SK-N-SH (cell line): ENCODE data around the gene TMEM209.

Experiments
- EP300 ChIP-seq, 2 experiments: IDR thresholded peaks; 2 replicates each; pipeline versions ENCODE4 v1.4.0 to v1.6.1; 2012; ENCODE audit warnings: borderline replicate concordance in 1 of 2, low read depth in 1 of 2, low read length in 1 of 2
- FOSL2 ChIP-seq: IDR thresholded peaks from 2 replicates; pipeline ENCODE4 v1.4.0; 2012; ENCODE audit warnings: low read depth, mild to moderate bottlenecking, moderate library complexity, borderline replicate concordance
- GATA2 ChIP-seq: sonication (generic); formaldehyde crosslinking; IDR thresholded peaks from 2 replicates; pipeline ENCODE4 v1.5.0; 2020; ENCODE audit warnings: mild to moderate bottlenecking, missing genetic modification reagents
- MAX ChIP-seq: IDR thresholded peaks from 2 replicates; pipeline ENCODE4 v1.4.0; 2012; ENCODE audit warnings: low read depth
- MXI1 ChIP-seq: IDR thresholded peaks from 2 replicates; pipeline ENCODE4 v1.6.1; 2012; ENCODE audit warnings: mild to moderate bottlenecking, low read depth, low read length, improper control_type of control experiment
- NFIC ChIP-seq: IDR thresholded peaks from 2 replicates; pipeline ENCODE4 v1.4.0; 2012; ENCODE audit warnings: borderline replicate concordance
- SIN3A ChIP-seq: IDR thresholded peaks from 2 replicates; pipeline ENCODE4 v1.6.1; 2012; ENCODE audit warnings: low read depth, mild to moderate bottlenecking, low read length, moderate library complexity, borderline replicate concordance
- TF ChIP-seq, protein P1 (sequence below): fragments of 200-600 bp; sonication (generic); IDR thresholded peaks from 2 replicates; pipeline ENCODE4 v1.6.1; 2017; ENCODE audit warnings: antibody characterized with exemption, mild to moderate bottlenecking, moderate library complexity

- TF ChIP-seq, protein P1, sequence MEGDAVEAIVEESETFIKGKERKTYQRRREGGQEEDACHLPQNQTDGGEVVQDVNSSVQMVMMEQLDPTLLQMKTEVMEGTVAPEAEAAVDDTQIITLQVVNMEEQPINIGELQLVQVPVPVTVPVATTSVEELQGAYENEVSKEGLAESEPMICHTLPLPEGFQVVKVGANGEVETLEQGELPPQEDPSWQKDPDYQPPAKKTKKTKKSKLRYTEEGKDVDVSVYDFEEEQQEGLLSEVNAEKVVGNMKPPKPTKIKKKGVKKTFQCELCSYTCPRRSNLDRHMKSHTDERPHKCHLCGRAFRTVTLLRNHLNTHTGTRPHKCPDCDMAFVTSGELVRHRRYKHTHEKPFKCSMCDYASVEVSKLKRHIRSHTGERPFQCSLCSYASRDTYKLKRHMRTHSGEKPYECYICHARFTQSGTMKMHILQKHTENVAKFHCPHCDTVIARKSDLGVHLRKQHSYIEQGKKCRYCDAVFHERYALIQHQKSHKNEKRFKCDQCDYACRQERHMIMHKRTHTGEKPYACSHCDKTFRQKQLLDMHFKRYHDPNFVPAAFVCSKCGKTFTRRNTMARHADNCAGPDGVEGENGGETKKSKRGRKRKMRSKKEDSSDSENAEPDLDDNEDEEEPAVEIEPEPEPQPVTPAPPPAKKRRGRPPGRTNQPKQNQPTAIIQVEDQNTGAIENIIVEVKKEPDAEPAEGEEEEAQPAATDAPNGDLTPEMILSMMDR, result no peak
- TF ChIP-seq SIN3A (no peak), MAX (no peak), MXI1 (no peak), FOSL2 (no peak), EP300 (IDR thresholded peaks at IDR 0.05; ENCODE audit: borderline replicate concordance in 1 of 2, low read depth in 1 of 2, low read length in 1 of 2) (no peak), GATA2 (CRISPR knock-in tag) (no peak), NFIC (no peak)
Measured at GRCh38 chr7:130131191-130131834, 73.9 kb downstream of the TMEM209 start.
